ENCODE measurements around the gene ZNF853. TPM values are rescaled to one million over a fixed set of nuclear protein-coding genes. Genes with fewer than 3 reads are reported as not detected.

Gene ZNF853
- total RNA-seq, 4 donors from 2014 or later: 1.6 to 4.6 (median 3.7) TPM

DNA sequence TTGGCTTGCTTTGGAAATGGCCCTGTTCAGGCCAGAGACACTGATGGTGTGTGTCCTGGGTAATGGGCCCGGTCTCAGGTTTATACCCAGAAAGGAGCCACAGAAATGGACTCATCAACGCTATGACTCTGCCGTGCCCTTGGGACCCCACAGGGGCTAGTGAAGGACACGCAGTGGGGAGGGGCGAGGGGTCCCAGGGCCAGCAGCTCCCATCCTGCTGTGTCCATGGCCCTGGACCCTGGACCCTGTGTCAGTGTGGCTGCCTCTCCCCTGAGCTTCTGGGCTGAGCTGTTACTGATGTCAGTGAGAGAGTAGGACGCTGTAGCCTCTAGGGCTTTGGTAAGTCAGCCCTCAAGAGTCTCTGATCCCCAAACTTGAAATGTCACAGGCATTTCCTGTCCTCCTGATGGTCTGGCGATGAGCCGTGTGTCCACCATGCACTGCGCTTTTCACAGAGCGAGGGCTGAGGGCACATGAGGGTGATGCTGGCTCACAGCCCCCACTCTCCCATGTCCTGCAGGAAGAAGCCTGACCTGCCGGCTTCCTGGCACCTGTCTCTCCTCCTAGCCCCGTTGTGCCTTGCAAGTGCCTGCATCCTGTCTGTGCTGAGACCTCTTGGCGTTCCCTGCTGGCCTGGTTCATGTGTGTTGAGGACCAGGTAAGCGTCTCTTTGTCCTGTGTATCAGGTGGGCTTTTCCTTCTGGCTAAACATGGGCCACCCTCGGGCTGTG, 26.1 kb downstream of the ZNF853 start:
- no peak for DNase-seq (ENCODE audit: low spot score in 2 of 2)
- no peaks in the 10 kb centered on the region for H3K27me3 ChIP-seq
- no peak overlapping the region for H3K4me3 ChIP-seq
- WGBS: 88% methylated on average over 14 of the region's 15 CpGs
- peaks cover 64% of the 10 kb centered on the region for H3K36me3 ChIP-seq
- no peak overlapping the region for H3K27ac ChIP-seq
- no peaks in the 10 kb centered on the region for H3K9me3 ChIP-seq
- TF ChIP-seq POLR2A (IDR thresholded peaks at IDR 0.05): no peak
- TF ChIP-seq, protein P1, sequence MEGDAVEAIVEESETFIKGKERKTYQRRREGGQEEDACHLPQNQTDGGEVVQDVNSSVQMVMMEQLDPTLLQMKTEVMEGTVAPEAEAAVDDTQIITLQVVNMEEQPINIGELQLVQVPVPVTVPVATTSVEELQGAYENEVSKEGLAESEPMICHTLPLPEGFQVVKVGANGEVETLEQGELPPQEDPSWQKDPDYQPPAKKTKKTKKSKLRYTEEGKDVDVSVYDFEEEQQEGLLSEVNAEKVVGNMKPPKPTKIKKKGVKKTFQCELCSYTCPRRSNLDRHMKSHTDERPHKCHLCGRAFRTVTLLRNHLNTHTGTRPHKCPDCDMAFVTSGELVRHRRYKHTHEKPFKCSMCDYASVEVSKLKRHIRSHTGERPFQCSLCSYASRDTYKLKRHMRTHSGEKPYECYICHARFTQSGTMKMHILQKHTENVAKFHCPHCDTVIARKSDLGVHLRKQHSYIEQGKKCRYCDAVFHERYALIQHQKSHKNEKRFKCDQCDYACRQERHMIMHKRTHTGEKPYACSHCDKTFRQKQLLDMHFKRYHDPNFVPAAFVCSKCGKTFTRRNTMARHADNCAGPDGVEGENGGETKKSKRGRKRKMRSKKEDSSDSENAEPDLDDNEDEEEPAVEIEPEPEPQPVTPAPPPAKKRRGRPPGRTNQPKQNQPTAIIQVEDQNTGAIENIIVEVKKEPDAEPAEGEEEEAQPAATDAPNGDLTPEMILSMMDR (IDR thresholded peaks at IDR 0.05): no peak
- TF ChIP-seq EP300 (IDR thresholded peaks at IDR 0.05): no peak
- no peak for TF ChIP-seq POLR2AphosphoS5 (IDR thresholded peaks at IDR 0.05)
- H3K4me1 ChIP-seq: peaks cover 19% of the 10 kb centered on the region

DNA sequence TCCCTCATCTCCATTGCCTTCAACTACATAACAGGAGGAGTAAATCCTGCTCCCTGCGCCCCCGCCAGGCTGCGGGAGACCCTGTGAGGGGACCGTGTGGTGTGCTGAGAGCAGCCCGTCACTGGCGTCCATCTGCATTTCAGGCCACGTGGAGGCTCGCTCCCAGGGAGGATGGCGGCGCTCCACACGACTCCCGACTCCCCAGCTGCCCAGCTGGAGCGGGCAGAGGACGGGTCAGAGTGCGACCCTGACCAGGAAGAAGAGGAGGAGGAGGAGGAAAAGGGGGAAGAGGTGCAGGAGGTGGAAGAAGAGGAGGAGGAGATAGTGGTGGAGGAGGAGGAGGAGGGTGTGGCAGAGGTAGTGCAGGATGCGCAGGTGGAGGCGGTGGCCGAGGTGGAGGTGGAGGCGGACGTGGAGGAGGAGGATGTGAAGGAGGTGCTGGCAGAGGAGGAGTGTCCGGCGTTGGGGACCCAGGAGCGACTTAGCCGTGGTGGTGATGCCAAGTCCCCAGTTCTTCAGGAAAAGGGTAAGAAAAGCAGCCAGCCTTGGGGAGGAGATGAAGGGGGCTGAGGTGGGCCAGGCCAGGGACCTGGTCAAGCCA, 26.9 kb downstream of the ZNF853 start:
- H3K4me3 ChIP-seq: no peak overlapping the region
- H3K36me3 ChIP-seq: peaks cover 72% of the 10 kb centered on the region
- no peaks in the 10 kb centered on the region for H3K9me3 ChIP-seq
- TF ChIP-seq POLR2A (IDR thresholded peaks at IDR 0.05) (no peak), POLR2AphosphoS5 (IDR thresholded peaks at IDR 0.05) (no peak), EP300 (IDR thresholded peaks at IDR 0.05) (no peak)
- TF ChIP-seq, protein P1 (IDR thresholded peaks at IDR 0.05): no peak
- H3K4me1 ChIP-seq: peaks cover 16% of the 10 kb centered on the region
- DNase-seq (ENCODE audit: low spot score in 2 of 2): no peak
- no peak overlapping the region for H3K27ac ChIP-seq
- WGBS: 92% methylated on average over 24 of the region's 24 CpGs
- no peaks in the 10 kb centered on the region for H3K27me3 ChIP-seq

DNA sequence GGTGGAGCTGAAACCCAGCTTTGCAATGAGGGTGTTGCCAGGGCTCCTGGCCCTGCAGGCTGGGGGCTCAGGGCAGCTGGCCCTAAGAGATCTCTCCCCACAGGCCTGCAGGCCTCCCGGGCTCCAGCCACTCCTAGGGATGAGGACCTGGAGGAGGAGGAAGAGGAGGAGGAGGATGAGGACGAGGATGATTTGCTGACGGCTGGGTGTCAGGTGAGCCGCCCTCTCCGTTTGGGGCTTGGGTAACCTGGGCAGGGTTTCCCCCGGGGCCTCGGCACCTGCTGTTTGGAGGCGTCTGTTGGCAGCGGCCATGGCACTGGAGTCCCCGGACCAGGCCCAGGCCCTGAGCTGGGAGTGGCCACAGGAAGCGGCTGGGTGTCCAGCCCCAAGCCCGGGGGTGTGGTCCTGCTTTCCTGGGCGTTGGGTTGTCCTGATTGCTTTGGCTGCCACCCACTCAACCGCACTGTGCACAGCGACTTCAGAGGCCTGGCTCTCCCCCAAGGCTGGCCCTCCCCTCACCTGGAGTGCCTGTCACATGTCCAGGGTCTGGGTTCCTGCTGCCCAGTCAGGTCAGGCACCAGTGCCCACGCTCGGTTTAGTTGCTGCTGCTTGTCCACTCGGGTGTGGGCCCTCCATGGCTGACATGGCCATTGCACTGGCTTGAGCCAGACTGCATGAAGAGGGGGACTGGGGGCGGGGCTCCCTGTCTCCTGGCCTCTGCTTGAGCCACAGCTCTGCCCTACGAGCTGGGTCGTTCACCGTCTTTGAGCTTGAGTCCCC, 27.6 kb downstream of the ZNF853 start:
- peaks cover 13% of the 10 kb centered on the region for H3K4me1 ChIP-seq
- TF ChIP-seq, protein P1 (IDR thresholded peaks at IDR 0.05): no peak
- no peak for TF ChIP-seq POLR2AphosphoS5 (IDR thresholded peaks at IDR 0.05)
- no peak for TF ChIP-seq POLR2A (IDR thresholded peaks at IDR 0.05)
- no peak for TF ChIP-seq EP300 (IDR thresholded peaks at IDR 0.05)
- no peaks in the 10 kb centered on the region for H3K27me3 ChIP-seq
- no peak overlapping the region for H3K4me3 ChIP-seq
- 93% methylated on average over 11 of the region's 22 CpGs for WGBS
- H3K27ac ChIP-seq: no peak overlapping the region
- peak in 1 of 2 donors; percentile 78 for DNase-seq (ENCODE audit: low spot score in 2 of 2)
- peaks cover 79% of the 10 kb centered on the region for H3K36me3 ChIP-seq
- H3K9me3 ChIP-seq: no peaks in the 10 kb centered on the region

DNA sequence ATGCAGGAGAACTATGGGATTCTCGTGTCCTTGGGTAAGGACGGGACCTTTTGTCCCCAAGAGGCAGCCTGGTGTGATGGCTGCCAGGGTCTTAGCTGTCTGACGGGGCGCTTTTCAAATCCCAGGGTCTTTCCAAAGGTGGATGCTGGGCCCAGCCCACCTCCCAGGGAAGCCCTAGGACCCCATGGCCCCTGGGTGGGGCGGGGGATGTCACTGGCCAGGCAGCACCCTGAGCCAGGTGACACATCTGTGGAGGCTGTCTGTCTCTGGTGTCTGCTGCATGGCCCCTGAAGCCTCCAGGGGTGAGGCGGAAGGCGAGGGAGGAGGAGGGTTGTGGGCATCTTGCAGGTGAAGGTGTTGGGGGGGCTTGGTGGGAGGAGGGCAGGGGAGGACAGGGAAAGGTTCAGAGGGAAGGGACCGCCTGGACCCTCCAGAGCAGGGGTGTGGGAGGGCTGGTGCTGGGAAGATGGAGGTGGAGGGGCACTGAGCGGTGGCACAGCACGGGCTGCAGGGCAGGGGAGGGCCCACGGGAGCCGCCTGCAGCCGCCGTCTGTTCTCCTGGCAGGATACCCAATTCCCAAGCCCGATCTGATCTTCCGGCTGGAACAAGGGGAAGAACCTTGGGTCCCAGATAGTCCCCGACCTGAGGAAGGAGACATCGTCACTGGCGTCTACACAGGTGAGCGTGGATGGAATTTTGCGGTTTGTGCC, 28.7 kb downstream of the ZNF853 start:
- H3K4me1 ChIP-seq: peaks cover 3% of the 10 kb centered on the region
- no peak overlapping the region for H3K27ac ChIP-seq
- H3K4me3 ChIP-seq: no peak overlapping the region
- DNase-seq (ENCODE audit: low spot score in 2 of 2): no peak
- H3K9me3 ChIP-seq: no peaks in the 10 kb centered on the region
- WGBS: 92% methylated on average over 20 of the region's 21 CpGs
- TF ChIP-seq, protein P1 (IDR thresholded peaks at IDR 0.05): no peak
- no peak for TF ChIP-seq POLR2AphosphoS5 (IDR thresholded peaks at IDR 0.05)
- TF ChIP-seq POLR2A (IDR thresholded peaks at IDR 0.05): no peak
- no peak for TF ChIP-seq EP300 (IDR thresholded peaks at IDR 0.05)
- no peaks in the 10 kb centered on the region for H3K27me3 ChIP-seq
- peaks cover 90% of the 10 kb centered on the region for H3K36me3 ChIP-seq

Data from suprapubic skin (tissue), 4 donors.